Suppressor macrophage (primary cell): ENCODE data around the gene HMCN1.
"Not testable (repeated sequence)": the region's sequence is repeated elsewhere in the genome, so short reads cannot be mapped to it uniquely, and the experiment has no call there.

ENCODE experiments used
- DNase-seq, 4 experiments: peaks; one replicate each; pipeline ENCODE4 v3.0.0-alpha.2; 2020 to 2022

The HMCN1 gene

DNA sequence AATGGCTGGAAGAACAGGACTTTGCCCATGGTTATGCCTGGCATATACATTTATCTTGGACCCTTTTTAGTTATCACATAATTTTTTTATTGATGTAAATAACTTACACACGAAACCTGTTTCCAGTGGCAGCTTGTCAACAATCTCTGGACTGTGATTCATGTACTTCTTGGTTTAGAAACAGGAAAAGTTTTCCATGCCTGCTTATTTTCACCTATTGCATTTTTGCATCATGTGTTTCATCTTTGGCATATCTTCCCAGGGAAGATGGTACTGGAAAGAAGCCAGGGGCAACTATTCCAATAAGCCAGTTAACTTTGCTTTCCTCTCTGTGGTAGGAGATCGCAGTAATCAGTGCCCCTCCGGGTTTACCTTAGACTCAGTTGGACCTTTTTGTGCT, 430.6 kb downstream of the HMCN1 start:
- no peak for DNase-seq

DNA sequence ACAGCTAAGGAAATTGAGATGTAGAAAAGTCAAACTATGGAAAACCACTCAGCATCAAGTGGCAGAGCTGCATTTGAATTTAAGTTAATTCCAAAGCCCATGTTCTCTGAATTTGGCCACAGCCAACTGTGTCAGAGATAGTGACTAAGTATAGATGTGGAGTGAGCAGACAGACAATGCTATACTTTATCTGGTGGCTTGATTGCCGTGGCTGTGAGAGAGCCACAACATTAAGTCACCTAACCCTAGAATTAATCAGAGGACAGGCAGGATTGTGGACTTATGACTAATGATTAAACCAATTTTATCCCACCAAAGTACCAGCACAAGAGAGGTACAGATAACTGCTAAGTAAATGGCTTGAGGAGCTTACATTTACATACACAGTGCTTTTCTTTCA, 431.1 kb downstream of the HMCN1 start:
- DNase-seq = no peak

DNA sequence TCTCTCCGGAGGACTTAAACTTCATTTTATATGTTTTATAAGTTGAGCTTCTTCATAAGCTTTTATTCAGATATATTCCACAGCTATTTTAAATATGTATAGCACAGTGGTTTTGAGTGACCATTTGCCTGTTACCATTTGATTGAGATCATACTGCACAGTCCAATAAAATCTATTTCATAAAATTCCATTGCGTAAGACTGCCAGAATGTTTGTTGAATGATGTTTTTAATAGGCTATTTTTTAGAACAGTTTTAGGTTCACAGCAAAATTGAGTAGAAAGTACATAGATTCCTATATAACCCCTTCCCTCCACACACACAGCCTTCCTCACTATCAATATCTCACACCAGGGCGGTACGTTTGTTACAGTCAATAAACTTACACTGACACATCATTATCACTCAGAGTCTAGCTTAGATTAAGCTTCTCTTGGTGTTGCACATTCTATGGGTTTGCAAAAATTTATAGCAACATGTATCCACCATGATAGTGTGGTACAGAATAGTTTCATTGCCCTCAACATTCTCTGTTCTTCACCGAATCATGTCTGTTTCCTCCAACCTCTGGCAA, 433.0 kb downstream of the HMCN1 start:
- no peak for DNase-seq

DNA sequence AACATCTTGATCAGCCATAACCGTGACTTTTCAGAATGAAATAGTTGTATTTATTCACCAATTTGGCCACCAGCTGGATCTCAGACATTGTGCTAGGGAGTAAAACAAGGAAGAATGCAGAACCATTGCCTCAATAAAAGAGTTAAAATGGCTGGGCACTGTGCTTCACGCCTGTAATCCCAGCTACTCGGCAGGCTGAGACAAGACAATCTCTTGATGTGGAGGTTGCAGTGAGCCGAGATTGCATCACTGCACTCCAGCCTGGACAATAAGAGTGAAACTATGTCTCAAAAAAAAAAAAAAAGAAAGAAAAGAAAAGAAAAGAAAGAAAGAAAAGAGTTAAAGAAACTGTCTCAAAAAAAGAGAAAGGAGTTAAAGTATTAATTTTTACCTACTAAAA, 441.4 kb downstream of the HMCN1 start:
- DNase-seq = no peak

DNA sequence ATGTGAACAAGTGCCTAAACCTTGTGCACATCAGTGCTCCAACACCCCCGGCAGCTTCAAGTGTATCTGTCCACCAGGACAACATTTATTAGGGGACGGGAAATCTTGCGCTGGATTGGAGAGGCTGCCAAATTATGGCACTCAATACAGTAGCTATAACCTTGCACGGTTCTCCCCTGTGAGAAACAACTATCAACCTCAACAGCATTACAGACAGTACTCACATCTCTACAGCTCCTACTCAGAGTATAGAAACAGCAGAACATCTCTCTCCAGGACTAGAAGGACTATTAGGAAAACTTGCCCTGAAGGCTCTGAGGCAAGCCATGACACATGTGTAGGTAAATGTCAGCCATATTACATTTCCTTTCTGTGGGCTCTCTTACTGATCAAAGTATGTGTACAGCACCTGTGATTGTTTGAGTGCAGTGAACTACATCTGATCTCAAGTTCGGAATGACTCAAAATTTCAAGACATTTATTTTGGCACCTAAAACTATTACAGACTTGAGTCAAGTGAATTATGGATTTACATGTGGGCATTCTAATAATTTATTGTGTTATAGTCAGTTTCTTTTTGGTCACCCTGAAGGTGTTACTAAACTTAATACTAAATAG, 444.3 kb downstream of the HMCN1 start:
- no peak for DNase-seq

DNA sequence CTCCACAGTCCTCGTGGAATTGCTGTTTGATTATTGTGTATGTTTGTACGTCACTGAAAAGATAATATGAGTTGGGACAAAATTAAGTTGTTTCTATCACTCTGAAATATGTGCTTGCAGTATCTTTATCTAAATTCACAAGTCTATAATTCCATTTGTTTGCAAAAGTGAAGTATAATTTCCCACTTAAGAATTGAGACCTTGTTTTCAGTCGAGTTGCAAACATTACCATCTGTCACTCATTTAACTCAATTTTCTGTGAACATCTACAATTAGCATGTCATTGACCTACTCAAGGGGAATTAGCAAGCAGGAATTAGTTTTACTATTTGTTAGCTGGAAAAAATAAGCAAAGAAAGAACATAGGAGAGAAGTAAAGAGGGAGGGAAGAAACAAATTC, 445.0 kb downstream of the HMCN1 start:
- DNase-seq = no peak

DNA sequence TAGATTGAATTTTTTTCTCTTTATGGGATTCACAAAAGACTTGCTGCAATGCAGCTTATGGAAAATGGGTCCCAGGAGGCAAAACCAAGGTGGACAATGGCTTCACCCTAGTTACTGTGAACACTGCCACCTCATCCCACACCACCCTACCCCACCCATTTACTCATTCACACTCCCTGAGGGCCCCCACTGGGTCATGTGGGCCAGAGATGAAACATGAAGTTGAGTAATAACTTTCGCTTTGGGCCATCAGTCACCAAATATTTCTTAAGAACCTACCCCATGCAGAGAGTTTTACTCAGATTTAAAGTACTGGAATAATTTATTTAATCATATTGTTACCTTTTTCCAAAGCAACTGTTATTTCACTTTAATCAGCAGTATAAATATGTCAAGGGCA, 449.0 kb downstream of the HMCN1 start:
- peak; percentile 8 to 41 (median 19) for DNase-seq

DNA sequence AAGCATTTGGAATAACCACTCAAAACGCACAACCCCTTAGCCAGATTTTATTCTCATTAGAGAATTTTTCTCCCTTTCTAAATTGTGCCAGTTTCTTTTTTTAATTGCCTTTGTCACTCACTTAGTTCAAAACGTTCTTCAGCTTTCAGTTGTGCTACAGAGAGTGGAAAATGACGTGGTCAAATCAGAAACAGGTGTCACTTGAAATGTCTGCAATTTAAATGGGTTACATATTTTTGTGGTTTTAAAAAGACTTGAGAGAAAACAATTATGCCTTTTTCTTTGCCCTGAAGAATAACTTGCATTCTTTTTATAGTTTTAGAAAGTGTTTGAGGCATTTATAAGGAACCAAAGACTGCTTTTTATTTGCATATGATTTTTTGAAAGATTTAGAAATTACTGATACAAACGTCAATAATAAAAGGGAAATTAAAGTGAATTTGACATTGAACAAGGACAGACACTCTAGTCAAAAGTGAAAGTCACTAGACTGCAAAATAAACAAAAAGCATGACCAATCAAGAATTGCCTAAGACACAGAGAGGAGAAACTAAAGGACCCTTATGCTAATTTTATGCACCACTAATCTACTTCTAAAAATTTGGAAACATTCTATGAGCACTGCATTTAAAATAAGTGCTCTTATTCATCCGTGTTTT, 449.9 kb downstream of the HMCN1 start:
- no peak for DNase-seq

DNA sequence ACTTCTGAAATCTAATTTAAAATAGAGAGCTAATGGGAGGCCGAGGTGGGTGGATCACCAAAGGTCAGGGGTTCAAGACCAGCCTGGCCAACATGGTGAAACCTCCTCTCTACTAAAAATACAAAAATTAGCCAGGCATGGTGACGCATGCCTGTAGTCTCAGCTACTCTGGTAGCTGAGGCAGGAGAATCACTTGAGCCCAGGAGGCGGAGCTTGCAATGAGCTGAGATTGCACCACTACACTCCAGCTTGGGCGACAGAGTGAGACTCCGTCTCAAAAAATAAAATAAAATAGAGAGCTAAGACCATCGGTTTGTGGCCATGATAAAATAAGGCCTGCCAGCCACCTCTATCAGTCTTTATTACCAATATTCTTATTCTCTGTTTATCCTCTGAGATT, 452.1 kb downstream of the HMCN1 start:
- DNase-seq = not testable (repeated sequence)

DNA sequence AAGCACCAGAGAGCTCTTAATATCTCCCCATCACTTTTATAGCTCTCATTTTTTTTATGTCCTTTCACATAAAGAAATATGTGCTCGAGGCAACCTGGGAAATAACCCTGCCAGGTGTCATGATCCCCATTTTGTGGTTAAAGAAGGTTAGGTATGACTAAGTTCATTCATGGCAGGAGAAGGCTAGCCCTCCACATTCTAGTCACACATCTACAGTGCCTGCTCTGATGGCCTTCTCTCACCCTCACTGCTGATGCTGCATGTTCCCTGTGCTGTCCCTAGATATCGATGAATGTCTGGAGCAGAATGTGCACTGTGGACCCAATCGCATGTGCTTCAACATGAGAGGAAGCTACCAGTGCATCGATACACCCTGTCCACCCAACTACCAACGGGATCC, 453.4 kb downstream of the HMCN1 start:
- DNase-seq = no peak

DNA sequence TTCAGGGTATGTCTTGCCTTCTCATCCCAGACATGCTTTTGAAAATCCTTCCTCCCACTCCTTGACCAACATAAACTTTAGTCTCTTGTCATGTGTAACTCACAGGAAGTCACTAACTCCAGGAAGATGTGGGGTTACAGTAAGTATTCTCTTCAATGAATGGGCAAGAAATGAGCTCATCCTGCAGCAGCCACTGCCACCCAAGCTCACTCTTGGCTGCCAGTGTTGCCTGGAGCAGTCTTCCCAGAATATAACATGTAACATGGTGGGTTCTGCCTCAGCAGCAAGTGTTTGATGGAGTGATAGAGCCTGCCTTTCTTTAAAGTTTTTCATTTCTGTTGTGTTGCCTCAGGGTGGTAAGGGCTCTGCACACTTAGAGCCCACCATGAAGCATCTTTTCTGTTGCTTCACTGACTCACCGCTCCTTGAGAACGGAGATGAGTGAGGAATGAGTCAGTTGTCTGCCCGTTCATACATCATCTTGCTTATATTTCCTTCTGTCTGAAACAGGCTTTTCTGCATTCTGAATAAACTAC, 453.9 kb downstream of the HMCN1 start:
- no peak for DNase-seq

DNA sequence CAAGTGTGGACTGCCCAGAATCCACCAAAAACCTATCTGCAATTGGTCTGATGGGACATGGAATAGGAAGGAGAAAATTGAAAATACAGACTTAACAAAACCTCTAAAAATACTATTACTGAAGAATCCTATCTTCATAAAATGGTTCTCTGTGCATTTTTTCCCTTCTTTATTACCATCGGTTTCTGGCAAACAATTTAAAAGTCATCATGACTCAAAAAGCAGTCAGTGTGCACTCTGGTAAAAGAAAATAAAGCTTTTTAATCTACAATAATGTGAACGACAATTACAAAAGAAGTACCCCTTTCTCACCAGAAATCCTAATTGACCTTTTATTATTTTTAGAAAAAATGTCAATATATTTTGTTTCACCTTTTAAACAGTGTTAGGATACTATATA, 454.5 kb downstream of the HMCN1 start:
- no peak for DNase-seq

DNA sequence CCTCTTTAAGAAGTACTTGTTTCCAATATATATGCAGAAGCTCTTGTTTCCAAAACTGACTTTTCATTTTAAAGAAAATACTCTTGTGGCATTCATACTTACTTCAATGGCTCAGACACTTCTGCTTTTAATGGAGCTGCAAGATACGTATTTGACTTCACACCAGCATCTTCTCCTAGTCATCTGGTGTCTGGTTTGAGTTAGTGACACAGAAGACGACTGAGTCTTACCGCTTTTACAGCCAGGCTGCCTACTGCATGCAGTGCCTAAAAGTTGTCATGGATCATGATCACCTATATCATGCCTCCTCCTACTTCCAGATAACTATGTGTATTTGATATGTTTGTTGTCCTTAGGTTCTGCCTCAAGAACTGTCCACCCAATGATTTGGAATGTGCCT, 455.0 kb downstream of the HMCN1 start:
- no peak for DNase-seq

DNA sequence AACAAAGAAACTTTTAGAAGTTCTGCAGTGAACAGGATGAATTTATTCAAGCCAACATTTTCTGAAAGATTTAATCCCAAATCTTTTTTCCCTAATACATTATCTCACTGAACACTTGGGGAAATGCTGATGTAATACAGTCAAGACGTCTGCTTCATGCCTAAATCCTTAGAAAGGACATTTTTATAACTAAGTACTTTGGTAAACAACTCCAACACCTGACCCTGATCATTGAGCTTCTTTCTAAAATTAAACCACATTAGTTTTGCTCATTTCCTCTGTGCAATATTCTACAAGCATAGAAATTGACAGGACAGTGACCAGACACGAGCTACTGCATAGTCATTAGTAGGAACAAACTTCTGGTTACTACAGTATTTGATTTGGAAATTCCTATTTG, 457.3 kb downstream of the HMCN1 start:
- DNase-seq = no peak

DNA sequence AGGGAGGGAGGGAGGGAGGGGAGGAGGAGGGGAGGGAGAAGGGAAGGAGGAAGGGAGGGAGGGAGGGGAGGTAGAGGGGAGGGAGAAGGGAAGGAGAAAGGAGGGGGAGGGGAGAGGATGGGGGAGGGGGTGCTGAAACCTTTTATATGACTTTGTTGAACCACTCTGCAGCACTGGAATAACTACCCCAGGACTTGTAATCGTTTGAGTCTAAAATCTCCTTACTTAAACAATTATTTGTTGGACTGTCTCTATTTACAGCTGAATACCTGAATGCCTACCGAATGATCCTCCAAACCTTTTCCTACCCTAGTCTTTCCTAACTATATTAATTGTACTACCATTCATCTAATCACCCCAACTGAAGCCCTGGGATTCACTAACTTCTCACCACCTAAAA, 459.0 kb downstream of the HMCN1 start:
- no peak for DNase-seq

DNA sequence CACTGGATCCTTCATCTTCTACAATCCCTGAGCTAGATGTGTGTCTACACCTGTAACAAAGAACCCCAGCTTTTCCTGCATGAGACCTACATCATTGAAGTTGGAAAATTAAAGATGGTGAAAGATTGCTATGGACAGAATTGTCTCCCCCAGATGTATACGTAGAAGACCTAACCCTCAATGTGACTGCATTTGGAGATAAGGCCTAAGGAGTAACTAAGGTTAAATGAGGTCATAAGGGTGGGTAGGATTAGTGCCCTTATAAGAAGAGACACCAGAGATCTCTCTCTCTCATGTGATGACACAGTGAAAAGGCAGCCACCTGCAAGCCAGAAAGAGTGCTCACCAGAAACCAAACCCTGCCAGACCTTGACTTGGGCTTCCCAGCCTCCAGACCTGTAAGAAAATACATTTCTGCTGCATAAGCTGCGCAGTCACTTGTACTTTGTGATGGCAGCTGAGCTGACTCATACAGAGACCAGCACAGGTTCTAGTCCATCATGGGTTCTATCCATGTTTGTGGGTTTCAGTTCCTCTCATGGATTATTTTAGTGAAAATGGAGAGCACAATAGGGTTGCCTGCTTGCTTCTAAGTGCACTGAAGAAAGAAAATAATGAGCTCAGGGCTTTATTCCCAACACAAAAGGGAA, 460.0 kb downstream of the HMCN1 start:
- DNase-seq = no peak

DNA sequence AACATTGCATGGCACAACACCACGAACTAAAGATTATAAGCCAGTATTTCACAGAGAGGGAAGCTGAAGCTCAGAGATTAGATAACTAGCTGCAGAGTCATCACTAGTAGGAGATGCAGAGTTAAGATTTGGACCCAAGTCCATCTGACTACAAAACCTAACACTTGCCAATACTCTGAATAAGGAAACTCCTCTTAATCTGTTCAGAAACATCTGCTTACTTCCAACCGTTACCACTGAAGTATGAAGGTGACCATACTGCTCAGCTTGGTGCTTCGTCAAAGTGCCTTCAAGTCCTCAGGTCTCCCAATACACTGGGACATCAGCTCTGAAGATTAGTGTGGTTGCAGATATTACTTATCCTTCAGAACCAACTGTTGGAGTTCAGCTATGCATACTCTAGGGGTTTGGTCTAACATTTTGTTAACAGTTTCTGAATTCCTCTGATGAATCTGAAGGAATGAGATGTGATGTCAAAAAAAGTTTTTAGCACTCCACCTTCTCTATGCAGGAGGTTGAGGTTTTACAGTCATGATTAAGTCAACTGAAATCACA, 461.3 kb downstream of the HMCN1 start:
- no peak for DNase-seq

DNA sequence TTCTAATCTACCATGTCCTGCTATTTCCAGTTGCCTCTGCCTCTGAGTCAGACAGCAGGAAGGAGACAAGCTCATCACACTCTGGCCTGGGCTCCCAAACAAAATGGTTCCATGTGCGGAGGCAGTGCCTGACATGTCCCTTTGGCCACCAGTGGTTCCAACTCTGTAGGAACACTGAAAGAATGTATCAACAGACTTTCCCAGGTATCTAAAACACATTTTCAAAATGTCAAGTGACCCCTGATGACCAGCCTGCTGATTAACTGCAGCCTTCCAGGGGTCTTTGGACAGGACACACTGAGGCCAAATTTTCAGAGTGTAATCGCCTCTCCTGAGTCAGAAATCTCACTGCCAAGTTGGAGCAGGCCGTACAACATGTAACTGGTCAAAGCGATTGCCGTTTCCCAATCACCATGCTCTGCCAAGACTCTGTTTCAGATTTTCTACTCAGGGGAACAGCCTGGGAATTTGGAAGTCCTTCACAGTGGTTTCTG, 468.1 kb downstream of the HMCN1 start:
- DNase-seq = no peak

DNA sequence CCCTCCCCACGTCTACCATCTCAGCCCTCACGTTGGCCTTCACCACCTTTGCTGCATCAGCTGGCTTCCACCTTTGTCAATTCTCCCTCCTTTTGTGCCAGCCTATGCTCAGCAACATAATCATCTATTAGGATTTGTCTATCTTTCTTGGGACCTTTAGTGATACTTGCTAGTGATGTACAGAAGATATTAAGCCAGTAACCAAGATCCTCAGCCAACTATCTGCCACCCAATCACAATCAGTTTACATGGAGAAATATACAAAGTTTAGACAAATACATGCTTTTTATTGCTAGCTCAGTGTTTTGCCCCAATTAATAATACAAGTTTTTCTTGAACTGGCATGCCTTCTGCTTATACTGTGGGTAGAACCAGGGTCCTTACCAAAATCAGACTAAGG, 468.6 kb downstream of the HMCN1 start:
- DNase-seq = no peak

DNA sequence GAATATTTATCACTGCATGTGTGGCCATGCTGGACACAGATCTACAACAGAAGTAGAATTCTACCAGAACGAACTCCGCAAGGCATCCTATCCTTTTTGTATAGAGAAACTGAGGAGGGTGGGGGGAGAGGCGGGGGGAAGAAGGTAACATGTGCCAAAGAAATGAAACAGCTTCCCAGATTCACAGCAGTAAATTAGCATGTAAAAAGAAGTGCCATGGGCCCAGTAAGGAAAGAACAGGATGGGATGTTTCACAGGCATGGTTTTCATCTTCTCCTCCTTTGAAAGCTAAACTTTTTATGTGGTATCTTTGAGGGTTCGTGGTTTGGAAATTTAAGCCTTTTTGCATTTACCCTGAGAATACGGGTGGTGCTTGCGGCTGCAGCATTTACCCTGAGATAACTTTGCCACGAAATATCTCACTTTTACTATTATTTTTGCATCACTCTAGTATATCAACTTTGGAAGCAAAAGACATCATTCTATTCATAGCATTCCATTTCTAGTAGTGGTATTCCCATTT, 471.9 kb downstream of the HMCN1 start:
- no peak for DNase-seq

DNA sequence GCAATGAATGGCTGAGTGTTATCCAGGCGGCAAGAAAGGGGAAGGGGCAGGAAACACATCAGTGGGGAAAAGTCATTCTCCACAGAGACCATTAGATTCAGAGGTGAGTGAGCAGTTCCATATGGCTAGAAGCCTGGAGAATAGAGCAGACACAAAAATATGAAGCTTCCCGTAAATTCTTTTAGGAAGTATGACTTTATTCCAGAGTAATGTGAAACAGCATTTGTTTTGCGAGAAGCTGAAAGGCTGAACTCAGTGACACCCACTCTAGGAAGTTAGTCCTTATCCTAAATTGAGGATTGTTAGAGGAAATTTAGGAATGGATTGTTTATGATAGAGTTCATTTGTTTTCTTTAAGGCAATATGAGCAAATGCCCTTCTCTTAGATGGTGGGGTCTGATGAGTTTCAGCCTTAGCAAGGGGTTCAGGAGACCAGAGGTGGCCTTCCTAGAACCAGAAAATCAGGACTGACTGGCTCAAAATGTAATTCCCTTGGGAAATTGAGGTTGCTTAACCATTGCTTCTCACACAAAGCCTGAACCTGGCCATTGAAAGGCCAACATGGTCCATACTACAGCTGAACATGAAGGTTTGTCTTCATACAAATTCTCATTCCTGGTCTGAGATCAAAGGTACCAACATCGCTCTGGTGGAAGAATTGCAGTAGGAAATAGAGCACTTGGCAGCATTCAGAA, 473.3 kb downstream of the HMCN1 start:
- no peak for DNase-seq

DNA sequence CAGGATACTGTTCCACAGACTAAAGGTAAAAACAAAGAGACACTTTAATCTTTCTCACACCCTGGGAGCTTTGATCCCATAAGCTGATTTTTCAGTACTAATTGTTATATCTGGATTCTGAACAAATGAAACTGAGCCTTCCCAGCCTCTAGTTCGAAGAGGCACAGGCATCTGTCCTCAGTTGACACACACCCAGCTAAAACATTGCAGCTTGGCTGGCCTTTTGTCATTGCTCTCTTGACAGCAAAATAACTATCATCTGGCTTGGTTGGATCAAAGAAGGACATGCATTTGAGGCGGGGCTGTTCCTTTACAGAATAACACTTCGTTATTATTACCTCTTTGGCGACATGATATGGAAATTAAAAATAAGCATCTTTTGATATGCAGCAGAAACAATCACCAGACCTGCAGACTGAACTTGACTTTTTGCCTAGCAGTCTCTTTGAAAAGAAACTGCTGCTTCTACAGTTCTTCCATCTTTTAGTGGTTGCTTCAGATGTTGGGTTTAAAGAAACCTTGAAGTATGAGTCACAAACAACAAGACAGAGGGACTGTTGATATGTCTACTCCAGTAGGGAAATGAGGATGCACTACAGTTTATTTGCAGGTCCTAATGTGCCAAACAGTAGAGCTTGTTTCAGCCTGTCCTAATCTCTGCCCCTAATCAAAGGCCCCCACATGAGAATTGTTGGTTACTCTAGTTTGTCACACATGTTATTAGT, 474.4 kb downstream of the HMCN1 start:
- DNase-seq = no peak
